Measurements from ENCODE around the gene CARD10. TPM values are rescaled to one million over a fixed set of nuclear protein-coding genes. Genes with fewer than 3 reads are reported as not detected.

CARD10 gene
- total and polyA plus RNA-seq, 2 of the 13 experiments (the other 11 are each of a cell fraction or from before 2014, with no cell fraction given) = 35.2 to 55.8 TPM

- no peak for TF ChIP-seq ZNF18 (CRISPR knock-in tag; IDR thresholded peaks at IDR 0.05; ENCODE audit: insufficient replicate concordance)
- TF ChIP-seq ZNF773 (CRISPR knock-in tag; IDR thresholded peaks at IDR 0.05; ENCODE audit: borderline replicate concordance) = peak; percentile 63; the same call in 1 of the 2 replicates
- TF ChIP-seq EED (CRISPR knock-in tag; IDR thresholded peaks at IDR 0.05) = no peak
- no peak for TF ChIP-seq ZNF598 (CRISPR knock-in tag; IDR thresholded peaks at IDR 0.05; ENCODE audit: borderline replicate concordance)
- peak; percentile 45 for TF ChIP-seq YEATS4 (CRISPR knock-in tag; IDR thresholded peaks at IDR 0.05; ENCODE audit: borderline replicate concordance)
- TF ChIP-seq KDM3A (CRISPR knock-in tag; IDR thresholded peaks at IDR 0.05; ENCODE audit: low read depth) = no peak
- TF ChIP-seq ZNF101 (CRISPR knock-in tag; IDR thresholded peaks at IDR 0.05; ENCODE audit: borderline replicate concordance, low read depth) = no peak
- no peak for TF ChIP-seq RBFOX2 (IDR thresholded peaks at IDR 0.05; ENCODE audit: low read depth, low read length)
- TF ChIP-seq SATB2 (CRISPR knock-in tag; IDR thresholded peaks at IDR 0.05) = no peak
- TF ChIP-seq NR2C2 (CRISPR knock-in tag; IDR thresholded peaks at IDR 0.05; ENCODE audit: borderline replicate concordance) = 0 out of 2 replicates have a peak, but pooled peaks have one; percentile 42
- TF ChIP-seq ZNF691 (CRISPR knock-in tag; IDR thresholded peaks at IDR 0.05; ENCODE audit: borderline replicate concordance, low read depth) = 0 out of 2 replicates have a peak, but pooled peaks have one; percentile 67
- TF ChIP-seq PBX2 (CRISPR knock-in tag; IDR thresholded peaks at IDR 0.05) = no peak
- no peak for TF ChIP-seq ZNF460 (CRISPR knock-in tag; IDR thresholded peaks at IDR 0.05; ENCODE audit: borderline replicate concordance)
- TF ChIP-seq ARHGAP35 (CRISPR knock-in tag; IDR thresholded peaks at IDR 0.05; ENCODE audit: borderline replicate concordance) = 0 out of 2 replicates have a peak, but pooled peaks have one; percentile 35
- peak; percentile 37 for TF ChIP-seq SALL1 (CRISPR knock-in tag; IDR thresholded peaks at IDR 0.05)
- 0 out of 2 replicates have a peak, but pooled peaks have one; percentile 43 for TF ChIP-seq BATF2 (CRISPR knock-in tag; IDR thresholded peaks at IDR 0.05)
- no peak for TF ChIP-seq KLF6 (CRISPR knock-in tag; IDR thresholded peaks at IDR 0.05)
- no peak for TF ChIP-seq PHF20 (CRISPR knock-in tag; IDR thresholded peaks at IDR 0.05)
- TF ChIP-seq ZNF629 (CRISPR knock-in tag; conservative IDR thresholded peaks at IDR 0.05) = no peak
- TF ChIP-seq DNMT3B (CRISPR knock-in tag; conservative IDR thresholded peaks at IDR 0.05) = no peak
- TF ChIP-seq SIN3A (IDR thresholded peaks at IDR 0.05; ENCODE audit: borderline replicate concordance, low read depth, low read length) = peak; percentile 25; the same call in 1 of the 2 replicates
- TF ChIP-seq PTBP1 (IDR thresholded peaks at IDR 0.05; ENCODE audit: low read depth, low read length, poor library complexity, severe bottlenecking) = no peak
Observed at GRCh38 chr22:37519268-37520195, at the start of gene CARD10 (continued).

All from HepG2 (cell line).